GM18505 (cell line): ENCODE results near the gene UBE2J2.

Experiments
- ATAC-seq: cut with Tn5 transposase; IDR thresholded peaks from one replicate; pipeline ENCODE4 v1.9.1; 2021; ENCODE audit not compliant: unreplicated experiment
- POLR2A ChIP-seq: IDR thresholded peaks from 4 replicates; pipeline ENCODE4 v1.6.1; 2011; ENCODE audit warnings: borderline replicate concordance; ENCODE audit not compliant: insufficient read depth, insufficient read length; ENCODE audit errors: extremely low read depth

The UBE2J2 gene

DNA sequence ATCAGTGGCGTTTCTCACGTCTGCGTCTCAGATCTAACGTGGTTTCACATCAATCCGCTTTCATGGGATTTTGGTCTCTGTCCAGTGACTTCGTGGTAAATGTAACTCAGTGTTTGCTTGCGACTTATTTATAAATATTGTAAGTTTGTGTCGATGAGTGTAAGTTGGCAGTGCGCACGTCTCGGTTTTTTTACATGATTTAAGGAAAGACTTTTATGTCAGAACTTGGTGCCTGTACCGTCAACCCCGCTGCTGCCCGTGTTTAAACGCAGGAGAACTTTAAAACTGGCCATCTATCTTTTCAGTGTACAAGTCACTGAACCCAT, 40.1 kb downstream of the UBE2J2 start:
- no peak for ATAC-seq
- no peak for TF ChIP-seq POLR2A

DNA sequence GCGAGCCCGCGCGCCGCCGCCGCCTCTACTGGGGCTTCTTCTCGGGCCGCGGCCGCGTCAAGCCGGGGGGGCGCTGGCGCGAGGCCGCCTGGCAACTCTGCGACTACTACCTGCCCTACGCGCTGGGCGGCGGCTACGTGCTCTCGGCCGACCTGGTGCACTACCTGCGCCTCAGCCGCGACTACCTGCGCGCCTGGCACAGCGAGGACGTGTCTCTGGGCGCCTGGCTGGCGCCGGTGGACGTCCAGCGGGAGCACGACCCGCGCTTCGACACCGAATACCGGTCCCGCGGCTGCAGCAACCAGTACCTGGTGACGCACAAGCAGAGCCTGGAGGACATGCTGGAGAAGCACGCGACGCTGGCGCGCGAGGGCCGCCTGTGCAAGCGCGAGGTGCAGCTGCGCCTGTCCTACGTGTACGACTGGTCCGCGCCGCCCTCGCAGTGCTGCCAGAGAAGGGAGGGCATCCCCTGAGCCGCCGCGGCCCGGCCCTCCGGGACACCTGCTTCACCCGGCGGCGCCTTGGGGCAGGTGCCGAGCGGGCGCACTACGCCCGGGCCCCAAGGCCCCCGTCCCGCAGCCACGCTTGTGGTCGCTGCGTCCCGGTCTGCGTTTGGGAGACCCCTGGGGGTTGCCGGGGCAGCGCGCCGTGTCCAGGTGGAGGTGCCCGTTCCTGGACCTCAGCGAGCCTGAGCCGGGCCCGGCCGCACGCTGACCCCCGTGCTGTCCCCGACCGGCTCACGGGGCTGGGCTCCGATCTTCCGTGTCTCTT, 40.7 kb downstream of the UBE2J2 start:
- ATAC-seq, result no peak
- TF ChIP-seq POLR2A, result no peak

DNA sequence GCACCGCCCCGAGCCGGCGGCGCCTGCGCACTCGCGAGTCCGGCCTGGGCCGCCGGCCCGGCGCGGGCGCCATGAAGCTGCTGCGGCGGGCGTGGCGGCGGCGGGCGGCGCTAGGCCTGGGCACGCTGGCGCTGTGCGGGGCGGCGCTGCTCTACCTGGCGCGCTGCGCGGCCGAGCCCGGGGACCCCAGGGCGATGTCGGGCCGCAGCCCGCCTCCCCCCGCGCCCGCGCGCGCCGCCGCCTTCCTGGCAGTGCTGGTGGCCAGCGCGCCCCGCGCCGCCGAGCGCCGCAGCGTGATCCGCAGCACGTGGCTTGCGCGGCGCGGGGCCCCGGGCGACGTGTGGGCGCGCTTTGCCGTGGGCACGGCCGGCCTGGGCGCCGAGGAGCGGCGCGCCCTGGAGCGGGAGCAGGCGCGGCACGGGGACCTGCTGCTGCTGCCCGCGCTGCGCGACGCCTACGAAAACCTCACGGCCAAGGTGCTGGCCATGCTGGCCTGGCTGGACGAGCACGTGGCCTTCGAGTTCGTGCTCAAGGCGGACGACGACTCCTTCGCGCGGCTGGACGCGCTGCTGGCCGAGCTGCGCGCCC, 41.4 kb downstream of the UBE2J2 start, which contains the start of gene B3GALT6:
TSS of gene B3GALT6 (plus strand) at position 30 of the 588 bp plus-strand sequence. CDS start at position 72, 42 bp downstream.
- ATAC-seq, result no peak
- peak; percentile 59 for TF ChIP-seq POLR2A

DNA sequence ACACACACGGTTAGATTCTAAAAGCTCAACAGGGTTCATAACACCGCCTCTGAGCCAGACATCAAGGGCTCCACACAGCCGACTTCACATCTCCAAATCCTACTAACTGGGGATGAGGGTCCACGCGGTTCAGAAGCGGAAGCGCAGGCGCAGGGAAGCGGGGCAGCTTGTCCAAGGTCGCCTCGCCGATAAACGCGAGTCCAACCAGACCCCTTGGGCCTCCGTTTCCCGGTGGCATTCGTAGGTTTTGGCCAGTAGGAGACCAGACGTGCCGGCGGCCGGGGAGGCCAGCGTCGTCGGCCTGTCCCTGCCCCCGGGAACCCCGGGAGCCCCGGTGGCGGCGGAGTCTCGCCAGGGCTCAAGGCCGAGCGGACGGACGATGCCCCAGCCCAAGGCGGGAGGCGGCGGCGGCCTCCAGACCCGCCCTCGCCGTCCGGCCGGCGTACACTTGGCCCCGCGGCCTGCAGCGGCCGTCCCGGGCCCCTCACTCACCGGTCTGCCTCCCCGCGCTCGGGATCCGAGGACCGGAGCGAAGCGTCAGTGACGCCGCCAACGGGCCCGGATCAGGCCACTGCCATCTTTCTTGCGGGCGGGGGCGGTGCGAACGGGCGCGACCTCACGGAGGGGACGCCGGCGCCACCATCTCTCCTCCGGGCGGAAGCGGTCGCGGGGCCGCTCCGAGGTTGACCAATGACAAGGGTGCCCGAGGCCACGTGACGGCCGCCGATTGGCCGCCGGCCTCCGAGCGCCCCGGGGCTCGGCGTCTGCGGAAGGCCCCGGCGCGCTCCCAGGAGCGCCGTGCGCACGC, 42.0 kb downstream of the UBE2J2 start, which contains the start of gene SDF4:
TSS of gene SDF4 (minus strand) at position 602 of the 808 bp plus-strand sequence. CDS start 3,229 bp downstream, outside the sequence.
- ATAC-seq, result peak; percentile 87
- TF ChIP-seq POLR2A, result peak; percentile 94

DNA sequence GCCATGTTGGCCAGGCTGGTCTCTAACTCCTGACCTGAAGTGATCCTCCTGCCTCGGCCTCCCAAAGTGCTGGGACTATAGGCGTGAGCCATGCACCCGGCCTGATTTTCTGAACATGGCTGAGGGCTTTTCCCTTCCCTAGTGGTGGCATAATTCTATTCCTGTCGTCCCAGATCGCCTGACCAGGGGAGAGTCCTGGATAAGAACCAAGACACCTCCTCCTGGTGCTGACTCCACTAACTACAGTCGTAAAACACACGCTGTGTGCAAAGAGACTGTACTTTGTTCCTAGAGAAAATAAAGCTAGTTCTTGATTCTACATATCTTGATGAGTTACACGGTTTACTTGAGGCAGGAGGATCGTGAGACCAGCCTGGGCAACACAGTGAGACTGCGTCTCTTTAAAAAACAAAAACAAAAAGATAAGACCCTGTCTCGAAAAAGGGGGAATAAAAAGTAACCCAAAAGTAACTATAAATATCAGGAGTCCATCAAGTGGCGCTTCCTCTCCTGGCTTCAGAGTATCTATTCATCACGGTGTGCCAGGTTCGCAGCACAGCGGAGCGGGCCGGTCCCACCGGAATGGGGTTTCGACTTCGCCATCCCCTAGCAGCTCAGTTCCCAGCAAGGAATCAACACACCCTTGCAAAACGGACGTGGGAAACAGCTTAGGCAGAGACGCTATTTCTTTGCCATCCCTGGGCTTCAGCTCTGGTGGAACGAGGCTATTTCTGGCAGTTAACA, 42.8 kb downstream of the UBE2J2 start:
- TF ChIP-seq POLR2A, result no peak
- ATAC-seq, result no peak

DNA sequence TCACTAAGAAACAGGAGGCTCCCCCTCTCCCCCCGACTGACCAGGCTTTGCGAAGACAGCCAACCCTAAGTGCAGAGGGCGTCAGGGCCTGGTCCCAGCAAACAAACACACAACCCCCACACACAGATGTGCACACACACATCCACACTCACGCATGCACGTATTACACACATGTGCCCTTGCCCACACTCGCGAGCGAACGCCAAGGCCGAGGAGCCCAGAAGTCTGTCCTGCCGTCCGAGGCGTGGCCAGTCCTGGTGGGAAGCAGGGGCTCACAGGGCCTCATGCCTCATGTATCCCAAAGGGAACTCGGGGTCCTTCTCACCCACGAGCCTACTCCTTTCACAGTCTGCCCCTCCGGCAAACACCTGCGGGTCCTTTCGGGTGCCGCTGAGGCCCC, 43.9 kb downstream of the UBE2J2 start:
- no peak for TF ChIP-seq POLR2A
- no peak for ATAC-seq

DNA sequence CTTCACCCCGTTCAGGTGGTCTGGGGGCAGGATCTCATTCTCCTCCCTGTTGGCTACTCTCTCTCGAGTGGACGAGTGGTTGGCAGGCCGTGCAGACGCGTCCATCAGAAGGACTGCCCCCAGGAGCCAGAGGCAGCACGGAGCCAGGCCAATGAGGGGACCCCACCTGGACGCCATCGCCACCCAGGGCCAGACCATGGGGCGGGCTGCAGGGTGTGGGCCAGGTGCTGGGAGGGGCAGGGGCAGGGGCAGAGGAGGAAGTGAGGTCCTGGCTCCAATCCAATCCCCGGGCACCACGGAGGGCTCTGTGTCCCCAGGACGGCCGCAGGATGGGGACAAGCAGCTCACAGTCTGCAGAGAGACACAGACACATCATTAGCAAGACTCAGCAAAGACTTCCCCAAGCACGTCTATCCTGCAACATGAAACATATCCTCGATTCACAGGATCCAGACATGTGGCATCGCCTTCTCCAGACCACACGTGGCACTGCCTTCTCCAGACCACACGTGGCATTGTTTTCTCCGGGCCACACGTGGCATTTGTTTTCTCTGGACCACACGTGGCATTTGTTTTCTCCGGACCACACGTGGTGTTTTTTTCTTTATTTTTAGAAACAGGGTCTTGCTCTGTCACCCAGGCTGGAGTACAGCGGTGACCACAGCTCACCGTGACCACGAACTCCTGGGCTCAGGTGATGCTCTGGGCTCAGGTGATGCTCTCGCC, 44.9 kb downstream of the UBE2J2 start:
- no peak for TF ChIP-seq POLR2A

DNA sequence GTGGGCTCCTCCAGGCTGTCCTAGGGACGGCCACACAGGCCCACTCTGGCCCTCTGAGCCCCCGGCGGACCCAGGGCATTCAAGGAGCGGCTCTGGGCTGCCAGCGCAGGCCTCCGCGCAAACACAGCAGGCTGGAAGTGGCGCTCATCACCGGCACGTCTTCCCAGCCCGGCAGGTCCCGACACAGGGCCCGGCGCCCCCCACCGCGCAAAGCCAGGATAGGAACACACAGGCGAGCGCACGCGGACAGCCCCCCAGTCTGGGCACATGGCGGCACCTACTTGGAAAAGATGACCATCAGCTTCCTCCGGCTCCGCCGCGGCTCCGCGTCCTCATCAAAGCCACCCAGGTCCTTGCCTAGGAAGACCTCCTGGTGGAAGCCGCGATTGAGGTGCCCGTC, 45.5 kb downstream of the UBE2J2 start:
- ATAC-seq, result no peak
- no peak for TF ChIP-seq POLR2A

More for the DNA sequence above, 44.9 kb downstream of the UBE2J2 start:
- no peak for ATAC-seq

DNA sequence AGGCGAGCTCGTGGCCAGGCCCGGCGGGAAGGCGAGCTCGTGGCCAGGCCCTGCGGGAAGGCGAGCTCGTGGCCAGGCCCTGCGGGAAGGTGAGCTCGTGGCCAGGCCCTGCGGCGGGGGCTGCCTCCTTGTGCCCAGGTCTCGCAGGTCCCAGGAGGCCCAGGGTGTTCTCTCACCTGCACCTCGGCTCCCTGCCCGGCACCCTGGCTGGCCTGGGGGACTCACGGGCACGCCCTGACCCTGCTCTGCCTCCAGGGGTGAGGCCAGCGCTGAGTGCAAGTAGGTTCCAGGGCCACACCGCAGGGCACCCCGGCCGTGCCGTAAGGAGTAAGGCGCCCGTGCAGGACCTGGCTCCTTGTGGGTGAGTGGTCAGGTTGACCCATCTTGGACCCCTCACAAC, 46.3 kb downstream of the UBE2J2 start:
- ATAC-seq, result no peak
- no peak for TF ChIP-seq POLR2A

DNA sequence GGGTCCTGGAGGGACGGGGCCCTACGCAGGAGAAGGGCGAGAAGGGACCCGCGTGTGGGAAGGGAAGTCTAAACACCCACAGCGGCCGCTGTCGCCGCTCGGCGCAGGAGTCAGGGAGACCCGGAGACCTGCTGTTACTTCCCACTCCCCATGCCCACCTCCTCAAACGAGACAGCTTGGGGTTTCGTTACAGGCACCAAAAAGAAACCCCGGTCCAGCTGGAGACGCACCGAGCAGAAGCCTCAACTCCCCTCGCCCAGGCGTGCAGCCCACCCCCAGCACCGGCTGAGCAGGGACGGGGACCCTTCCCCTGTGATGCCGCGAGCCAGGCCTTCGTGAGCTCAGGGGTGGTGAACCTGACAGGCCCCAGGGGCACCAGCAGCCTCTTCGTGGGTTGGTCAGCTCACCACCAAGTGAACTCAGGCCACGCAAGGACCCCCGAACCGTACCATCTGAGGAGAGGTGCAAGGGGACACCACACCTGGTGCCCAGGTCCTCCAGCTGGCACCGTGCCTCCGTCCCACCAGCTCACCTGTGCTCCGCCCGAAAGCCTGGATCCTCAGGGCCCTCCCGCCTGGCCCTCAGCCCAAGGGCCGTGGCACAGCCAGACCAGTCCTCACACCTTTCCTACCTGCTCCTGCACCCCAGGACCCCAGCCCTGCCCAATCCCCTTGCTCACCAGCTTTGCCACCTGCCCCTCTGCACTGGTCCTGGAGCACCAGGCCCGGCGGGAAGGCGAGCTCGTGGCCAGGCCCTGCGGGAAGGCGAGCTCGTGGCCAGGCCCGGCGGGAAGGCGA, 46.9 kb downstream of the UBE2J2 start:
- no peak for TF ChIP-seq POLR2A

DNA sequence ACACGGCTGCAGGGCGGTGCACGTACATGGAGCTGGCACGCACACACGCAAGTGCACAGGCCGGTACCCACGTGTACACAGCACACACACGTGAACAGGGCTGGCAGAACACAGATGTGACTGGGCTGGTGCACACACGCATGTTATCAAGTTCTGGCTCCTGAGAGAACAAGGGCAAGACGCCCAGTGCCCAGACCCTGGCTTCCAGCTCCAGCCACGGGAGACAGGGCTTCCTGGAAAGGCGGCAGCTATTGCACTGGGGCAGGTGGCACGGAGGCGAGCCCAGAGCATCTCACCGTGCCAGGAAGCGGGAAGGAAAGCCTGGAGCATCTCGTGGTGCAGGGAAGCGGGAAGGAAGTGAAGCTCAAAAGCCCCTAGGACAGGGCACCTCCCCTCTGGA, 47.7 kb downstream of the UBE2J2 start:
- no peak for TF ChIP-seq POLR2A
- ATAC-seq, result no peak

More for the DNA sequence above, 46.9 kb downstream of the UBE2J2 start:
- no peak for ATAC-seq

DNA sequence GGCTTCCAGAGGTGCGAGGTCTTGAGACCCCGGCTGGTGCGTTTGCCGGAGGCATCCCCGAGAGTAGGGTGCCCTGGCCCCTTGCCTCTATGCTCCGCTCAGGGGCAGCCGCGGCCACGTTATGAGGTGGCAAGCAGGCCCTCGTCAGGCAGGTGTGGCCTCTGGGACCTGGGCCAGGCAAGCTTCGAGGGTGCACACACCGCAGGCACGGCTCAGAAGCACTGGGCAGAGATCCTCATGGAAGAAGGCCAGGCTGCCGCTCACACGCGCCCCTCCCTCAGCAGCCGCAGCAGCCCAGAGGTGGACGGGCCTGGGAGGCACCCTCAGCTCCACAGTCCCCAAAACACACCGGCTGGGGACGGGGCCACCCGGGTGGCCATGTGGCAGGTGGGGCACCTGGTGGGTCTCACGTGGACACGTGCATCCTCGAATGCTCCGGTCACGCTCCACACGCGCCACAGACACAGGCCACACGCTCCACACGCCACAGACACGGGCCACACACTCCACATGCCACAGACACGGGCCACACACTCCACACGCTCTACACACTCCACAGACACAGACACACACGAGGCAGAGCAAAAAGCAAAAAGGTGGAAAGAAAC, 48.3 kb downstream of the UBE2J2 start:
- ATAC-seq, result no peak
- no peak for TF ChIP-seq POLR2A

DNA sequence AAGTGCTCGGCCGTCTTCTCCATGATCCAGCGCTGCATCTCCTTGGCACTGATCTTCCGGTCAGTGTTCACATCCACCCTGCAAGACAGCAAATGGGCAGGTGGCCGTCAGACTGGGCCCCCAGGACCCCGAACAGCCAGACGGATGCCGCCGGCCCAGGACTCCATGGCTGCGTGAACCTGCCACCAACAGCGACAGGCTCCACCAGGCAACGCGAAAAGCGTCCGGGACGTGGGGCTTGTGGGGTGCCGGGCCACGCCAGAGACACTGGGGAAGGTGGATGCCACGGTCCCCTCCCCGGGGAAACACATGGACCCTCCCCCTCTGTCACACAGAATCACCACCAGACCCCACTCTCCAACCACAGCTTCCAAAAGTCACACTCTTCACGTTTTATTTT, 49.8 kb downstream of the UBE2J2 start:
- no peak for TF ChIP-seq POLR2A
- no peak for ATAC-seq
